ENCODE measurements around the gene TSC22D2.
"Not testable (repeated sequence)": the region's sequence is repeated elsewhere in the genome, so short reads cannot be mapped to it uniquely, and the experiment has no call there.

The TSC22D2 gene

DNA sequence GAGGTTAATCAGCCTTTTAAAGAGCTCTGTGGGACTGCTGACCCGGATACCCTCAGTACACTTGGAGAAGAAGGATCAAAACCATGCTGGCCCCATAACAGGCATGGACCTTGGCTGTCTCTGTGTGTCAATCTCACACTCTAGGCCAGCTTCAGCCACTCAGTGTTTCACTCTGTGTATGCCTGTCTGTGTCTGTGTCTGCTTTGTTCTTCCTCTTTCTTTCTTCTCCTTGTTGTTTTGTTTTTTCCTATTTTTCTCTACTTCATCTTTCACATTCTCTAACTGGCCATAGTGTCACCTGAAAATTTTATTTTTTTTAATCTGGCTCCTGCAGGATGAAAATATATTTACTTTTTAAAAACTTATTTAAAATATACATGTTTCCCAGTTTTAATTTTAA, 87.1 kb downstream of the TSC22D2 start:
- no peaks in the 10 kb centered on the region for H3K9me3 ChIP-seq
- H3K27me3 ChIP-seq: no peaks in the 10 kb centered on the region
- H3K4me1 ChIP-seq (ENCODE audit: control insufficient read depth in 1 of 2, insufficient read depth in 1 of 2, low read depth in 1 of 2, low read length in 1 of 2): no peaks in the 10 kb centered on the region
- TF ChIP-seq, protein P1, sequence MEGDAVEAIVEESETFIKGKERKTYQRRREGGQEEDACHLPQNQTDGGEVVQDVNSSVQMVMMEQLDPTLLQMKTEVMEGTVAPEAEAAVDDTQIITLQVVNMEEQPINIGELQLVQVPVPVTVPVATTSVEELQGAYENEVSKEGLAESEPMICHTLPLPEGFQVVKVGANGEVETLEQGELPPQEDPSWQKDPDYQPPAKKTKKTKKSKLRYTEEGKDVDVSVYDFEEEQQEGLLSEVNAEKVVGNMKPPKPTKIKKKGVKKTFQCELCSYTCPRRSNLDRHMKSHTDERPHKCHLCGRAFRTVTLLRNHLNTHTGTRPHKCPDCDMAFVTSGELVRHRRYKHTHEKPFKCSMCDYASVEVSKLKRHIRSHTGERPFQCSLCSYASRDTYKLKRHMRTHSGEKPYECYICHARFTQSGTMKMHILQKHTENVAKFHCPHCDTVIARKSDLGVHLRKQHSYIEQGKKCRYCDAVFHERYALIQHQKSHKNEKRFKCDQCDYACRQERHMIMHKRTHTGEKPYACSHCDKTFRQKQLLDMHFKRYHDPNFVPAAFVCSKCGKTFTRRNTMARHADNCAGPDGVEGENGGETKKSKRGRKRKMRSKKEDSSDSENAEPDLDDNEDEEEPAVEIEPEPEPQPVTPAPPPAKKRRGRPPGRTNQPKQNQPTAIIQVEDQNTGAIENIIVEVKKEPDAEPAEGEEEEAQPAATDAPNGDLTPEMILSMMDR (IDR thresholded peaks at IDR 0.05): no peak
- H3K36me3 ChIP-seq: no peaks in the 10 kb centered on the region
- peak overlapping the region; percentile 37 for H3K27ac ChIP-seq
- H3K4me3 ChIP-seq (ENCODE audit: low read depth in 1 of 2, low read length in 1 of 2): no peak overlapping the region

DNA sequence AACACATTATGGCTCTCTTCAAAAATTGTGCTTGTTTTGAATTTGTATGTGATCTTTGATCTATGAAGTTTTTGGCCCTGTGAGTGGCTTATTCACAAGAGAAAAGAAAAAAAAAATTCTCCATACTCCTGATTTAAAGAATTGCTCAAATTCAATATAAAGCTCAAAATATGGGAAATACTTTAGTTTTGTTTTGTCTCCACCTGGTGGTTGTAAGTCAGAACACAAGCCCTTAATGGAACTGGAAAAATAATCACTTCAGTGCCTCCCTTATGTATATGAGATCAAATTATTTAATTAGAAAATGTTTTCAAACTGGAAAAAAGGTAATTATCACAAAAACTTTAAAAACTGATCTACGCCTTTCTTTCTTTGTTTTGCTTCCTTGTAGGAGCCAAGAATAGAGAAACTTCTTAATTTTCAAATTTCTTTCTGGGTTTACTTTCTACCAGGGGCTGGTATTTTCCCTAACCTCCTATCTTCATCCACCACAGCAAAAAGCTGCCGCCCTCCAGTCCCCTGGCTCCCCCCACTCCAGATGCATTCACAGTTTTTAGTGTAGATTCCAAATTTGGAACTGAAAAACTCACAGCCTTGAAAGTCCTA, 87.6 kb downstream of the TSC22D2 start:
- TF ChIP-seq, protein P1 (IDR thresholded peaks at IDR 0.05): peak; percentile 83
- Histone ChIP-seq H3K27me3 (no peaks in the 10 kb centered on the region), H3K27ac (no peak overlapping the region), H3K36me3 (no peaks in the 10 kb centered on the region), H3K4me3 (ENCODE audit: low read depth in 1 of 2, low read length in 1 of 2) (no peak overlapping the region), H3K9me3 (peaks cover under 1% of the 10 kb centered on the region), H3K4me1 (ENCODE audit: control insufficient read depth in 1 of 2, insufficient read depth in 1 of 2, low read depth in 1 of 2, low read length in 1 of 2) (no peaks in the 10 kb centered on the region)

DNA sequence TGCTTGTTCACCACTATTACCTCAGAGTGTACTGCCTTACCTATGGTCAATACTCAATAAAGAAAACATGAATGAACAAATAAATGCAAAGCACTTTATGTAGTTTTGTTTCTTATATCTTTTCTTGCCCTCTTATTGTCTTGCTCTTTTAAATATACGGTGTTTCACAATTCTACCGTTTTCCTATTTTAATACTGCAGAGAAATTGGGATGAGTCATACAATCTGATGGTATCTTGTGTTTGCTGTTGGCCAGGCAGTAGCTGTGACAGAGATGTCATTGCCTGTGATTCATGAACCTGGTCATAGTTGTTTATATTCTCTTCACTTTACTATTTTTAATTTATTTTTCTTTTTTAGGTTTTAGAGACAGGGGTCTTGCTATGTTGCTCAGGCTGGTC, 89.9 kb downstream of the TSC22D2 start:
- no peaks in the 10 kb centered on the region for H3K27me3 ChIP-seq
- H3K27ac ChIP-seq: no peak overlapping the region
- TF ChIP-seq, protein P1 (IDR thresholded peaks at IDR 0.05): no peak
- peaks cover 6% of the 10 kb centered on the region for H3K9me3 ChIP-seq
- H3K36me3 ChIP-seq: no peaks in the 10 kb centered on the region
- no peak overlapping the region for H3K4me3 ChIP-seq (ENCODE audit: low read depth in 1 of 2, low read length in 1 of 2)
- H3K4me1 ChIP-seq (ENCODE audit: control insufficient read depth in 1 of 2, insufficient read depth in 1 of 2, low read depth in 1 of 2, low read length in 1 of 2): no peaks in the 10 kb centered on the region

DNA sequence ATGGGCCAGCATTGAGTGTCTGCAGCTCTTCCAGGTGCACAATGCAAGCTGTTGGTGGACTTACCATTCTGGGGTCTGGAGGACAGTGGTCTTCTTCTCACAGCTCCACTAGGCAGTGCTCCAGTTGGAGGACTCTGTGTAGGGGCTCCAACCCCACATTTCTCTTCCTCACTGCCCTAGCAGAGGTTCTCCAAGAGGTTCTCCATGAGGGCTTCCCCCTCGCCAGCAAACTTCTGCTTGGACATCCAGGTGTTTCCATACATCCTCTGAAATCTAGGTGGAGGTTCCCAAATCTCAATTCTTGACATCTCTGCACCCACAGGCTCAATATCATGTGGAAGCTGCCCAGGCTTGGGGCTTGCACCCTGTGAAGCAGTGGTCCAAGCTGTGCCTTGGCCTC, 92.9 kb downstream of the TSC22D2 start:
- H3K4me3 ChIP-seq (ENCODE audit: low read depth in 1 of 2, low read length in 1 of 2); H3K4me1 ChIP-seq (ENCODE audit: control insufficient read depth in 1 of 2, insufficient read depth in 1 of 2, low read depth in 1 of 2, low read length in 1 of 2); H3K27ac ChIP-seq; H3K27me3 ChIP-seq; H3K9me3 ChIP-seq; H3K36me3 ChIP-seq: not testable (repeated sequence)

DNA sequence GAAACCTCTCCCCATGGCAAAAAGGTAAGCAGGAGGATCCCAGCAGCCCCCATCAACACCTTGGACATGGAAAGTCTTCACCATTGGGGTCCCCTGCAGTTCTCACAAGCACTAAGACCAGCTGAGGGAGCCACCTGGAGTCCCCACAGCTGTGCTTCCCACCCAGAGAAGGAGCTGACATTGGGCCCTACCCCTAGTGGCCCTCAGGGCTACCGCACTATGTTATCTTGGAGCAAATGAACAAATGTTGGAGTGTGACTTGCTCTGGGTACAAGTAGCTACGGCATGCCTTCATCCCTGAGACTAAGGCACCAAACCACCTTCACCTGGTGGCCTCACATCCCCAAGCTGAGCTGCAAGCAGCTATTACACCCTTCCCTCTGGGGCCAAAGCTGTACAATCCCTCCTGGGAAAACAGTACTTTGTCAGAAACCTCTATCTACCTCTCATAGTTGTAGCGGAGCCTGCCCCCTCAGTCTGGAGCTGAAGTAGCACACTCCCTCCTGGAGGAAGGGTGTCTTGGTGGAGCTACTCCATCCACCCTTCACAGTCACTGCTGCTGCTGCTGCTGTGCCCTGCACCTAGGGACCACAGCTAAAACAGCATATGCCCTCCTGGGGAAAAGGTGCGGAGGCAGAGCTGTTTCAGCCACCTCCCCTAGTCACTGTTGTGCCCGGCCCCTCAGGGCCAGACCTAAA, 95.5 kb downstream of the TSC22D2 start:
- Histone ChIP-seq H3K4me3 (ENCODE audit: low read depth in 1 of 2, low read length in 1 of 2) (no peak overlapping the region), H3K4me1 (ENCODE audit: control insufficient read depth in 1 of 2, insufficient read depth in 1 of 2, low read depth in 1 of 2, low read length in 1 of 2) (no peaks in the 10 kb centered on the region), H3K36me3 (no peaks in the 10 kb centered on the region), H3K27me3 (no peaks in the 10 kb centered on the region), H3K9me3 (peaks cover 6% of the 10 kb centered on the region), H3K27ac (no peak overlapping the region)
- TF ChIP-seq, protein P1 (IDR thresholded peaks at IDR 0.05): no peak

DNA sequence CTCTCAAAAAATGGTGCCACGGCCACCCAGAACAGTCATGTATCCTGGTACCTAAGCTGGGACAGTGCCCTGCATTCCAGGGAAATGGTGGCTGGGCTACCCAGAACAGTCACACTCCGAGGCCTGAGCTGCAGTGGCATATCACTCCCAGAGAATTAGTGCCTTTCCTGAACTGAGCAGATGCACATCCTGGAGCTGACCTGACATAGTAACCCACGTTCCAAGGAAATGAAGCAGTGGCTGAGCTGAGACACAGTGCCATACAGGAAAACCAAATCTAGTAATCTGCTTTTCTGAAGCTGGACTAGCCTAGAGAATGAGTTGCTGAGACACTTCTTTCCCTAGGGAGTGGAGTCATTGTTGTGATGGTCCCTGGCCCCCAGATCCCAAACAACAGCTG, 96.4 kb downstream of the TSC22D2 start:
- no peak overlapping the region for H3K4me3 ChIP-seq (ENCODE audit: low read depth in 1 of 2, low read length in 1 of 2)
- H3K27ac ChIP-seq: no peak overlapping the region
- H3K36me3 ChIP-seq: no peaks in the 10 kb centered on the region
- TF ChIP-seq, protein P1 (IDR thresholded peaks at IDR 0.05): no peak
- H3K4me1 ChIP-seq (ENCODE audit: control insufficient read depth in 1 of 2, insufficient read depth in 1 of 2, low read depth in 1 of 2, low read length in 1 of 2): no peaks in the 10 kb centered on the region
- no peaks in the 10 kb centered on the region for H3K27me3 ChIP-seq
- H3K9me3 ChIP-seq: peaks cover 6% of the 10 kb centered on the region
